A549 (cell line): ENCODE data around the gene ABI2.

Experiments
- BHLHE40 ChIP-seq: IDR thresholded peaks from 2 replicates; pipeline ENCODE4 v1.6.1; 2012; ENCODE audit warnings: low read depth, low read length, inconsistent platforms
- CTCF ChIP-seq: fragments of >200 bp; sonication (Bioruptor Twin); formaldehyde crosslinking; IDR thresholded peaks from 3 replicates; pipeline ENCODE4 v1.5.1; 2016
- EP300 ChIP-seq, 2 experiments: fragments of >200 bp; sonication (Bioruptor Twin); formaldehyde crosslinking; IDR thresholded peaks; 2 replicates in 1 of 2; 3 replicates in 1 of 2; pipeline ENCODE4 v1.6.1; 2016 to 2017
- ESRRA ChIP-seq: fragments of 150-350 bp; IDR thresholded peaks from 2 replicates; pipeline ENCODE4 v1.6.1; 2014; ENCODE audit warnings: mild to moderate bottlenecking, low read length, borderline replicate concordance
- MAFK ChIP-seq: fragments of 450-650 bp; IDR thresholded peaks from 2 replicates; pipeline ENCODE4 v1.6.1; 2014; ENCODE audit not compliant: partially characterized antibody
- NR3C1 ChIP-seq: fragments of >200 bp; sonication (Bioruptor Twin); formaldehyde crosslinking; IDR thresholded peaks from 3 replicates; pipeline ENCODE4 v1.6.1; 2017
- POLR2A ChIP-seq: IDR thresholded peaks from 2 replicates; pipeline ENCODE4 v1.6.1; 2012; ENCODE audit warnings: mild to moderate bottlenecking, low read length
- RAD21 ChIP-seq, 2 experiments: fragments of >200 bp in 1 of 2; sonication (Bioruptor Twin) in 1 of 2; formaldehyde crosslinking in 1 of 2; IDR thresholded peaks in 1 of 2; conservative IDR thresholded peaks in 1 of 2; 2 replicates in 1 of 2; 3 replicates in 1 of 2; pipeline ENCODE4 v1.6.1; 2012 to 2018; ENCODE audit warnings: inconsistent platforms in 1 of 2
- SMC3 ChIP-seq: fragments of >200 bp; sonication (Bioruptor Twin); formaldehyde crosslinking; IDR thresholded peaks from 3 replicates; pipeline ENCODE4 v1.6.1; 2018; ENCODE audit warnings: inconsistent platforms
- TP53 ChIP-seq: fragments of 250-450 bp; sonication (Bioruptor Pico); IDR thresholded peaks from 2 replicates; pipeline ENCODE4 v1.5.0; 2021; ENCODE audit warnings: mild to moderate bottlenecking, moderate library complexity
- TF ChIP-seq, protein P1 (sequence below): IDR thresholded peaks from 2 replicates; pipeline ENCODE4 v1.6.1; 2012
- TF ChIP-seq, protein P2 (sequence below): fragments of 250-450 bp; sonication (Bioruptor Pico); IDR thresholded peaks from 2 replicates; pipeline ENCODE4 v1.5.0; 2020; ENCODE audit warnings: low read depth, mild to moderate bottlenecking, moderate library complexity

DNA sequence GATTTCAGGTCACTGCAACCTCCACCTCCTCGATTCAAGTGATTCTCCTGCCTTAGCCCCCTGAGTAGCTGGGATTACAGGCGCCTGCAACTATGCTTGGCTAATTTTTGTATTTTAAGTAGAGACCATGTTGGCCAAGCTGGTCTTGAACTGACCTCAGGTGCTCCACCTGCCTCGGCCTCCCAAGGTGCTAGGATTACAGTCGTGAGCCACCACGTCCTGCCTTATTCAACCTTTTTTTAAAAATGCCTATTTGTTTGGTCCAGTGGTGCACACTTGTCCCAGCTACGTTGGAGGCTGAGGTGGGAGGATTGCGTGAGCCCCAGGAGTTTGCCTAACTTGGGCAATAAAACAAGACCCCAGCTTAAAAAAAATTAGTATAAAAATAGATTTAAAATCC is 46.1 kb upstream of the ABI2 start:
- TF ChIP-seq CTCF (no peak), ESRRA (no peak), MAFK (no peak), SMC3 (no peak), TP53 (no peak), BHLHE40 (no peak), POLR2A (no peak), EP300 (IDR thresholded peaks at IDR 0.05) (no peak), RAD21 (conservative IDR thresholded peaks at IDR 0.05 in 1 of 2, IDR thresholded peaks at IDR 0.05 in 1 of 2) (no peak), NR3C1 (no peak)
- TF ChIP-seq, protein P1, sequence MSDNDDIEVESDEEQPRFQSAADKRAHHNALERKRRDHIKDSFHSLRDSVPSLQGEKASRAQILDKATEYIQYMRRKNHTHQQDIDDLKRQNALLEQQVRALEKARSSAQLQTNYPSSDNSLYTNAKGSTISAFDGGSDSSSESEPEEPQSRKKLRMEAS: no peak
- TF ChIP-seq, protein P2, sequence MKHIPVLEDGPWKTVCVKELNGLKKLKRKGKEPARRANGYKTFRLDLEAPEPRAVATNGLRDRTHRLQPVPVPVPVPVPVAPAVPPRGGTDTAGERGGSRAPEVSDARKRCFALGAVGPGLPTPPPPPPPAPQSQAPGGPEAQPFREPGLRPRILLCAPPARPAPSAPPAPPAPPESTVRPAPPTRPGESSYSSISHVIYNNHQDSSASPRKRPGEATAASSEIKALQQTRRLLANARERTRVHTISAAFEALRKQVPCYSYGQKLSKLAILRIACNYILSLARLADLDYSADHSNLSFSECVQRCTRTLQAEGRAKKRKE (CRISPR knock-in tag): no peak
